ENCODE measurements around the gene MN1. TPM values are rescaled to one million over a fixed set of nuclear protein-coding genes. Genes with fewer than 3 reads are reported as not detected.

The MN1 gene
- total RNA-seq, 4 donors from 2014 or later, result 1.7 to 7.0 (median 2.4) TPM

DNA sequence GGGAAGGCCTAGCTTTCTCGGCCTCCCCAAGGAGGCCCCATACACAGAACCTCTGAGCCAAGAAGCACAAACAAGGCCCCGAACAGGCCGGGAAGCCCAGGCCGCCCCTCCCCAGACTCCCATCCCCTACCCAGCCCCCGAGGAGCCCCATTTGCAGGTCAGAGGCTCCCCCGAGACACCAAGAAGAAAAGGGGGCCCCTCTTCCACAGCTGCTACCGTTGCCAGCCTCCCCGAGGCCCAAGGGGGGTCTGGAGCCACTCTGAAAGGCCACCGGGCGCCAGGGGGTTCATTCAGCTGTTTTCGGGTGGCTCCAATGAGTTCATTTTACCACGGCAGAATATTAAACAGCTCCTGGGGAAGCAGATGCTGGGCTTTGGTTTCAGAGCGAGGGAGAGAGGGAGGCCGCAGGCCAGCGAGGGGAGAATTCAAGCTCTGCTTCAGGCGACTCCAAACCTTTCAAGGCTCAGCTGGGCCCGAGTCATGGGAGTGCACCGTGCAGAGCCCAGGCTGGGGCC, 28.5 kb downstream of the MN1 start:
- no peak for DNase-seq (ENCODE audit: low spot score in 2 of 2)

DNA sequence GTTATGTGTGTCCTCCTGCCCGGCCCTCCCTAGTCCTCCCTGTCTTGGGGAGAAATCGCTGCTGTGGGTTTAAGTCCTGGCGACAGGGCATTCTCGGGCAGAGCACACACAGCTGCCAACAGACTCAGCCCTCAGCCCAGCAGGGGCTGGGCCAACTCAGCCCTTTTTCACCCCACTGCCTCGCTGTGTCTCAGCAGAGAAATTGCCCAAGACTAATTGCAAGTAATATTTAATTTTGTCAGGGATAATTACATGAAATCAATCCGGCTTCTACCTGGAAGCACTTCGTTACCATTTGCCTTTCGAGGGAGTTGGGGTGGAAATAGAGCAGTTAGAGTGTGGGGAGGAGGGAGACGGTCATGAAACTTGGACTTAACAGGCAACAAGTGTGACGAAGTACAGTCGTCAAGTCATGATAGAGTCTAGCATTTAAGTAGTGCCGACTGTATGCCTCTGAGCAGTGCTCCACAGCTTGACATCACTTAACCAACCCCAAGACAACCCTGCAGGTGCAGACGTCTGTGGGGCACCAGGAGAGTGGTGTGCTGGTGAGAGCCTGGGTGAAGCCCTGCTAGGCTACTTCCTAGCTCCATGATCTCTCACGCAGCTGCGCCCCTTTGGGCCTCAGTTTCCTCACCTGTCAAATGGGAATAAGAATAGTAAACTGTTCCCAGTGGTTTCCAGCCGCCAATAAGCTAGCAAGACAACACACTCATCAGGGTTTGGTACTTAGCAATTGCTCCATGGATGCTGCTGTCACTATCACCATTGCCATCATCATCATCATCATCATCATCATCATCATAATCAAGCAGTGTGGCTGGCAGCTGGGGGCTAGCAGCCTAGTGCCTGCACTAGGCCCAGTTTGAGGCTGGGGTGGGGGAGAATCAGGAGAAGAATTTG, 29.2 kb downstream of the MN1 start:
- H3K4me3 ChIP-seq (ENCODE audit: low read depth, poor library complexity, severe bottlenecking), result no peak overlapping the region
- DNase-seq (ENCODE audit: low spot score in 2 of 2), result no peak
- no peak for TF ChIP-seq POLR2A (IDR thresholded peaks at IDR 0.05)
- WGBS, 2 donors, result 83 to 85% methylated on average over 16 of the region's 16 CpGs
- intact Hi-C loops (cut with DNase I; ENCODE audit: low total_unique reads), result no loop called here

More for the DNA sequence above, 28.5 kb downstream of the MN1 start:
- WGBS, 2 donors, result 84 to 90% methylated on average over 16 to 18 of the region's 18 CpGs
- H3K4me3 ChIP-seq (ENCODE audit: low read depth, poor library complexity, severe bottlenecking), result no peak overlapping the region
- no peak for TF ChIP-seq POLR2A (IDR thresholded peaks at IDR 0.05)
- TF ChIP-seq, protein P1, sequence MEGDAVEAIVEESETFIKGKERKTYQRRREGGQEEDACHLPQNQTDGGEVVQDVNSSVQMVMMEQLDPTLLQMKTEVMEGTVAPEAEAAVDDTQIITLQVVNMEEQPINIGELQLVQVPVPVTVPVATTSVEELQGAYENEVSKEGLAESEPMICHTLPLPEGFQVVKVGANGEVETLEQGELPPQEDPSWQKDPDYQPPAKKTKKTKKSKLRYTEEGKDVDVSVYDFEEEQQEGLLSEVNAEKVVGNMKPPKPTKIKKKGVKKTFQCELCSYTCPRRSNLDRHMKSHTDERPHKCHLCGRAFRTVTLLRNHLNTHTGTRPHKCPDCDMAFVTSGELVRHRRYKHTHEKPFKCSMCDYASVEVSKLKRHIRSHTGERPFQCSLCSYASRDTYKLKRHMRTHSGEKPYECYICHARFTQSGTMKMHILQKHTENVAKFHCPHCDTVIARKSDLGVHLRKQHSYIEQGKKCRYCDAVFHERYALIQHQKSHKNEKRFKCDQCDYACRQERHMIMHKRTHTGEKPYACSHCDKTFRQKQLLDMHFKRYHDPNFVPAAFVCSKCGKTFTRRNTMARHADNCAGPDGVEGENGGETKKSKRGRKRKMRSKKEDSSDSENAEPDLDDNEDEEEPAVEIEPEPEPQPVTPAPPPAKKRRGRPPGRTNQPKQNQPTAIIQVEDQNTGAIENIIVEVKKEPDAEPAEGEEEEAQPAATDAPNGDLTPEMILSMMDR (IDR thresholded peaks at IDR 0.05), result no peak
- intact Hi-C loops (cut with DNase I; ENCODE audit: low total_unique reads), result no loop called here

DNA sequence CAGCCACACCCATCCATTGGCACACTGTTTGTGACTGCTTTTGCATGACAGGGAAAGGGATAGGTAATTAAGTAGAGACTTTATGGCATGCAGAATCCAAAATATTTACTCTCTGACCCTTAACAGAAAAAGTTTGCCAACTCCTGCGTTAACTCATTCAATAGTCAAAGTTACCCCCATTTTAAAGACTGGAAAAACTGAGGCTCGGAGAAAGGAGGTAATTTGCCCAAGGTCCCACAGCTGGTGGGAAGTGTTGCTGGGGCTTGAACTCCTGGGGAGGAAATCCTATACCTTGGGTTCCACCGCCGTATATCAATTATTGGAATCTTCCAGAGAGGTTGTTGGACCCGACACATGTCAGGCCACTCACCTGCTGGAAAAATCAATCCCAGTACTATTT, 29.9 kb downstream of the MN1 start:
- TF ChIP-seq, protein P1 (IDR thresholded peaks at IDR 0.05), result no peak
- TF ChIP-seq POLR2A (IDR thresholded peaks at IDR 0.05), result no peak
- intact Hi-C loops (cut with DNase I; ENCODE audit: low total_unique reads), result no loop called here
- WGBS, 2 donors, result 93 to 98% methylated on average over 5 of the region's 5 CpGs
- H3K4me3 ChIP-seq (ENCODE audit: low read depth, poor library complexity, severe bottlenecking), result no peak overlapping the region
- DNase-seq (ENCODE audit: low spot score in 2 of 2), result no peak

DNA sequence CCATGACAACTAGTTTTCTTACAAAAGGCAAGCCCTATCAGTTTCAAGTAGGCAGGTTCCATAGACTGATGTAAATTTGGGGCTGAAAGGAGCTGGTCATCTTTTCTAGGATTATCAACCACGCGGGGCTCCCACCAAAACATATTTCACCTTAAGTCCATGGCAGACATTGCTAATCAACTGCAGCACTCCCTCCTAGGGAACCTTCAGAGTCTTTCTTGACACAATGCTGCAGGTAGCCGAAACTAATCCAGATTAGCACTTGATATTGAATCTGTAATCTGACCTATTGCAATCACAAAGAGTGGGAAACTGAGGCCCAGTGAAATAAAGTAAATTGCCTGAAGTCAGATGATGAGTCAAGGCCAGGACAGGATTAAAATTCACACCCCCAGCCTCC, 32.5 kb downstream of the MN1 start:
- no peak for DNase-seq (ENCODE audit: low spot score in 2 of 2)
- H3K4me3 ChIP-seq (ENCODE audit: low read depth, poor library complexity, severe bottlenecking), result no peak overlapping the region
- TF ChIP-seq POLR2A (IDR thresholded peaks at IDR 0.05), result no peak
- TF ChIP-seq, protein P1 (IDR thresholded peaks at IDR 0.05), result no peak
- 81 to 88% methylated on average over 3 of the region's 3 CpGs for WGBS, 2 donors
- intact Hi-C loops (cut with DNase I; ENCODE audit: low total_unique reads), result no loop called here

DNA sequence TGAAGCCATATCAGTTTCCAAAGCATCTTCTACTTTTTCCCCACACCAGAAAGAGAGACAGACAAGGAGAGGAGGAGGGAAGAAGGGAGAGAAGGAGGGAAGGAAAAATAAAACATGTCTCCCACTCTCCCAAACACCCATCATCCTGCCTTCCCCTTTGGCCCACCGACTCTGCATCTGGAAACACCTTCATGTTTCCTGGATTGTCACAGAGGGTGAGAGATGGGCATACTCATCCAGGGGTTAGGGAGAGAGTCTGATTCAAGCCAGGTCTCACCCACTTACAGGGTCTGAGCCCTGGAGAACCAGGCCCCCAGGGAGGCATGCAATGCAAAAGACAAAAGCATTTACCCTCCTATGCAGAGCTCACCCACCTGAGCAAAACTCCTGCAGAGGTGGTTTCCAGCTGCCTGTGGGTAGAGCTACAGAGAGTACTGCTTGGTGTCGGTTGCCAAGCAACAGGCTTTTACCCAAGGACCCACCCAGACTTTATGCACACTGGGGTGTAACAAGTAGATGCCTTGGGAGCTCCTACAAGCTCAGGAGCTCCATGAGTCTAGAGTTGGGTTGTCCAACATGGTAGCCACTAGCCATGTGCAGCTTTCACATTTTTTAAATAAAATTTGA, 33.4 kb downstream of the MN1 start:
- TF ChIP-seq POLR2A (IDR thresholded peaks at IDR 0.05), result no peak
- TF ChIP-seq, protein P1 (IDR thresholded peaks at IDR 0.05), result no peak
- intact Hi-C loops (cut with DNase I; ENCODE audit: low total_unique reads), result no loop called here
- no peak for DNase-seq (ENCODE audit: low spot score in 2 of 2)
- 63 to 68% methylated on average over 2 of the region's 2 CpGs for WGBS, 2 donors
- no peak overlapping the region for H3K4me3 ChIP-seq (ENCODE audit: low read depth, poor library complexity, severe bottlenecking)

DNA sequence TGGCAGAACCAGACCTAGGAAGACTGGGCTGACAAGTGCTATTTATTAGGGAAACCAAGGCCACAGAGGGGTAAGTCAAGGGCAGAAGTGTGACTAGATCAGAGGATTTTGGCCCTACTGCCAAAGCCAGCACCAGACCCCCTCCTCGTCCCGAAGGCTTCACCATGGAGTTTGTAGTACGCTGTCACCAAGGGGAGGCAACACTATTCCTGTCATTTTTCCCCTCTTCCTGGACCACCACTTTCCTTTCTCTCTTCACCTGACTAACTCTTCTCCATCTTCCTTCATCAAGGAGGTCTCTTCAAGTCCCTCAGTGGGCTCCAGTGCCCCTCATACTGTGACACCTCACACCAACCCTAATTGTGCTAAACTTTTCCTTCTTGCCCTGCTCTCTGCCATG, 34.9 kb downstream of the MN1 start:
- no peak overlapping the region for H3K4me3 ChIP-seq (ENCODE audit: low read depth, poor library complexity, severe bottlenecking)
- intact Hi-C loops (cut with DNase I; ENCODE audit: low total_unique reads), result no loop called here
- no peak for DNase-seq (ENCODE audit: low spot score in 2 of 2)
- WGBS, 2 donors, result 95% methylated on average over 3 of the region's 3 CpGs
- no peak for TF ChIP-seq POLR2A (IDR thresholded peaks at IDR 0.05)
- TF ChIP-seq, protein P1 (IDR thresholded peaks at IDR 0.05), result no peak
